H54 (cell line): ENCODE measurements around the gene CAPN2.

ENCODE experiments used
- DNase-seq: peaks from one replicate; pipeline ENCODE4 v3.0.0; 2011; ENCODE audit warnings: low spot score, mixed read lengths; ENCODE audit not compliant: insufficient read length
- FAIRE-seq: peaks from 3 replicates; lab custom pipeline; 2011; peaks lifted over from hg19 to GRCh38; lab: Jason Lieb, UNC
- POLR2A ChIP-seq: IDR thresholded peaks from 2 replicates; pipeline ENCODE4 v1.6.1; 2011; ENCODE audit warnings: low read depth, mild to moderate bottlenecking, low read length

Gene CAPN2

GRCh38 chr1:223748773-223749733, 36.7 kb downstream of the CAPN2 start:
- no peak for TF ChIP-seq POLR2A
- DNase-seq: no peak

GRCh38 chr1:223750730-223751570, 38.6 kb downstream of the CAPN2 start:
- FAIRE-seq (no peak), DNase-seq (no peak)
- TF ChIP-seq POLR2A: no peak

More at GRCh38 chr1:223748773-223749733, 36.7 kb downstream of the CAPN2 start:
- FAIRE-seq: no peak

- DNase-seq (no peak), FAIRE-seq (no peak)
- TF ChIP-seq POLR2A: no peak
Measured at GRCh38 chr1:223751696-223752095, 39.4 kb downstream of the CAPN2 start.

- no peak for DNase-seq
- FAIRE-seq: no peak
- no peak for TF ChIP-seq POLR2A
Measured at GRCh38 chr1:223752721-223753515, 40.6 kb downstream of the CAPN2 start.

- no peak for TF ChIP-seq POLR2A
- FAIRE-seq: no peak
- no peak for DNase-seq
Measured at GRCh38 chr1:223754681-223755431, 42.5 kb downstream of the CAPN2 start.

GRCh38 chr1:223755432-223755792, 43.1 kb downstream of the CAPN2 start:
- DNase-seq (no peak), FAIRE-seq (no peak)
- TF ChIP-seq POLR2A: no peak

- no peak for TF ChIP-seq POLR2A
- no peak for DNase-seq
- FAIRE-seq: no peak
Measured at GRCh38 chr1:223755992-223756775, 43.8 kb downstream of the CAPN2 start.

- FAIRE-seq (no peak), DNase-seq (no peak)
- no peak for TF ChIP-seq POLR2A
Measured at GRCh38 chr1:223756806-223757700, 44.7 kb downstream of the CAPN2 start.

GRCh38 chr1:223758734-223759133, 46.4 kb downstream of the CAPN2 start:
- DNase-seq (no peak), FAIRE-seq (no peak)
- no peak for TF ChIP-seq POLR2A

GRCh38 chr1:223759273-223759672, 46.9 kb downstream of the CAPN2 start:
- FAIRE-seq (no peak), DNase-seq (no peak)
- TF ChIP-seq POLR2A: no peak

GRCh38 chr1:223760833-223761232, 48.5 kb downstream of the CAPN2 start:
- FAIRE-seq (no peak), DNase-seq (no peak)
- no peak for TF ChIP-seq POLR2A
